Caco-2 (cell line): Measurements from ENCODE around the gene INAVA. TPM values are rescaled to one million over a fixed set of nuclear protein-coding genes. Genes with fewer than 3 reads are reported as not detected.

ENCODE experiments used
- BruUV-seq: library from RNA; stranded (reverse); fragments of 400-500 nt; replicated peaks from 2 replicates; lab custom pipeline; 2021; lab: Mats Ljungman, UMichigan
- CTCF ChIA-PET: fragments of 300-600 bp; sonication (Branson Sonifier 250); formaldehyde crosslinking; loops from one replicate; lab custom pipeline; 2022; ENCODE audit warnings: antibody characterized with exemption; lab: Charles Lee
- POLR2A ChIA-PET: fragments of 300-600 bp; sonication (Branson Sonifier 250); formaldehyde crosslinking; loops from one replicate; lab custom pipeline; 2022; ENCODE audit warnings: antibody characterized with exemption; lab: Charles Lee
- DNase-seq, 2 experiments: peaks; one replicate each; pipeline versions ENCODE4 v3.0.0 to v3.0.0-alpha.2; 2020 to 2022
- H3K27me3 ChIP-seq: replicated peaks from 2 replicates; pipeline ENCODE4 v1.6.0; 2011; ENCODE audit warnings: low read length; ENCODE audit not compliant: control insufficient read depth, insufficient read depth
- H3K36me3 ChIP-seq: 2 replicates; pipeline ENCODE4 v1.5.1; 2011; ENCODE audit warnings: low read length; ENCODE audit not compliant: control insufficient read depth, insufficient read depth
- H3K4me1 ChIP-seq: fragments of 250-450 bp; sonication (Bioruptor Pico); 2 replicates; pipeline ENCODE4 v1.5.1; 2020; ENCODE audit warnings: mild to moderate bottlenecking
- H3K4me3 ChIP-seq: 2 replicates; pipeline ENCODE4 v1.5.1; 2011; ENCODE audit warnings: low read depth, mild to moderate bottlenecking, control low read depth, low read length
- H3K9me3 ChIP-seq: fragments of 250-450 bp; sonication (Bioruptor Pico); 2 replicates; pipeline ENCODE4 v1.5.1; 2020; ENCODE audit warnings: mild to moderate bottlenecking, moderate library complexity
- H3K27ac Mint-ChIP-seq: one replicate; pipeline ENCODE4 v1.8.0; 2022; ENCODE audit warnings: mixed read lengths; ENCODE audit not compliant: unreplicated experiment
- H3K27me3 Mint-ChIP-seq: one replicate; pipeline ENCODE4 v1.8.0; 2022; ENCODE audit warnings: mixed read lengths; ENCODE audit not compliant: insufficient read depth, unreplicated experiment
- H3K36me3 Mint-ChIP-seq: one replicate; pipeline ENCODE4 v1.8.0; 2022; ENCODE audit warnings: mild to moderate bottlenecking, mixed read lengths; ENCODE audit not compliant: insufficient read depth, unreplicated experiment
- H3K4me1 Mint-ChIP-seq: one replicate; pipeline ENCODE4 v1.8.0; 2022; ENCODE audit warnings: low read depth, mixed read lengths; ENCODE audit not compliant: unreplicated experiment
- H3K4me3 Mint-ChIP-seq: one replicate; pipeline ENCODE4 v1.8.0; 2022; ENCODE audit warnings: mild to moderate bottlenecking, moderate library complexity, mixed read lengths; ENCODE audit not compliant: unreplicated experiment
- H3K9me3 Mint-ChIP-seq: one replicate; pipeline ENCODE4 v1.8.0; 2022; ENCODE audit warnings: mixed read lengths; ENCODE audit not compliant: unreplicated experiment
- CTCF ChIP-seq, 2 experiments: fragments of 200-600 bp in 1 of 2; IDR thresholded peaks; 1 replicate in 1 of 2; 2 replicates in 1 of 2; pipeline versions ENCODE4 v1.5.1 to v1.8.0; 2011 to 2022; ENCODE audit warnings: antibody characterized with exemption in 1 of 2, control low read depth in 1 of 2, inconsistent platforms in 1 of 2, low read depth in 1 of 2, low read length in 1 of 2, mild to moderate bottlenecking in 1 of 2, moderate library complexity in 1 of 2; ENCODE audit not compliant: insufficient read depth in 1 of 2, severe bottlenecking in 1 of 2, unreplicated experiment in 1 of 2
- intact Hi-C: fragments of 100-400 bp; cut with micrococcal nuclease; formaldehyde crosslinking; loops from one replicate; pipeline ENCODE4 v1.10.0; 2022; ENCODE audit not compliant: unreplicated experiment
- total RNA-seq: library from RNA; stranded (reverse); gene quantifications from 2 replicates; pipeline ENCODE4 v1.2.3, GENCODE V29; 2022

INAVA gene
- total RNA-seq, 1 experiment from 2014 or later = 123 TPM

DNA sequence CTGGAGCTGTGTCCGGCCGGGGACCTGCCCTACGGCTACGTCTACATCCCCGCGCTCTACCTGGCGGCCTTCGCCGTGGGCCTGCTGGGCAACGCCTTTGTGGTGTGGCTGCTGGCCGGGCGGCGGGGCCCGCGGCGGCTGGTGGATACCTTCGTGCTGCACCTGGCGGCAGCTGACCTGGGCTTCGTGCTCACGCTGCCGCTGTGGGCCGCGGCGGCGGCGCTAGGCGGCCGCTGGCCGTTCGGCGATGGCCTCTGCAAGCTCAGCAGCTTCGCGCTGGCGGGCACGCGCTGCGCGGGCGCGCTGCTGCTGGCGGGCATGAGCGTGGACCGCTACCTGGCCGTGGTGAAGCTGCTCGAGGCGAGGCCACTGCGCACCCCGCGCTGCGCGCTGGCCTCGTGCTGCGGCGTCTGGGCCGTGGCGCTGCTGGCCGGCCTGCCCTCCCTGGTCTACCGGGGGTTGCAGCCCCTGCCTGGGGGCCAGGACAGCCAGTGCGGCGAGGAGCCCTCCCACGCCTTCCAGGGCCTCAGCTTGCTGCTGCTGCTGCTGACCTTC is 21.5 kb upstream of the INAVA start:
- Histone ChIP-seq H3K4me3 (no peak overlapping the region), H3K9me3 (no peaks in the 10 kb centered on the region), H3K36me3 (no peaks in the 10 kb centered on the region), H3K4me1 (no peaks in the 10 kb centered on the region), H3K27me3 (no peaks in the 10 kb centered on the region)
- ChIA-PET CTCF (no interaction called here), POLR2A (no interaction called here)
- Mint-ChIP-seq H3K4me3 (no peak overlapping the region), H3K4me1 (no peaks in the 10 kb centered on the region), H3K36me3 (no peaks in the 10 kb centered on the region), H3K27me3 (no peaks in the 10 kb centered on the region), H3K27ac (no peak overlapping the region), H3K9me3 (no peaks in the 10 kb centered on the region)
- intact Hi-C loops = no loop called here
- TF ChIP-seq CTCF (IDR thresholded peaks at IDR 0.05; ENCODE audit: insufficient read depth in 1 of 2, low read depth in 1 of 2, low read length in 1 of 2, severe bottlenecking in 1 of 2, unreplicated experiment in 1 of 2) = no peak
- BruUV-seq = no TSS peak
- no peak for DNase-seq

GRCh38 chr1:200873671-200874397 is 20.9 kb upstream of the INAVA start:
- H3K4me1 Mint-ChIP-seq = no peaks in the 10 kb centered on the region
- BruUV-seq = no TSS peak
- Histone ChIP-seq H3K27me3 (no peaks in the 10 kb centered on the region), H3K4me1 (no peaks in the 10 kb centered on the region), H3K4me3 (no peak overlapping the region), H3K36me3 (no peaks in the 10 kb centered on the region), H3K9me3 (no peaks in the 10 kb centered on the region)
- H3K27me3 Mint-ChIP-seq = no peaks in the 10 kb centered on the region
- no peak for TF ChIP-seq CTCF (IDR thresholded peaks at IDR 0.05; ENCODE audit: insufficient read depth in 1 of 2, low read depth in 1 of 2, low read length in 1 of 2, severe bottlenecking in 1 of 2, unreplicated experiment in 1 of 2)
- intact Hi-C loops = no loop called here
- DNase-seq = no peak
- H3K4me3 Mint-ChIP-seq = no peak overlapping the region
- CTCF ChIA-PET = interaction anchor here (0.6 kb wide), 1 partner anchor 293 kb away, joined by 3 read pairs; no protein-coding TSS in a partner anchor
- H3K27ac Mint-ChIP-seq = no peak overlapping the region
- no peaks in the 10 kb centered on the region for H3K36me3 Mint-ChIP-seq
- no peaks in the 10 kb centered on the region for H3K9me3 Mint-ChIP-seq
- POLR2A ChIA-PET = no interaction called here

GRCh38 chr1:200874694-200875093 is 20.0 kb upstream of the INAVA start:
- BruUV-seq = no TSS peak
- no peak for TF ChIP-seq CTCF (IDR thresholded peaks at IDR 0.05; ENCODE audit: insufficient read depth in 1 of 2, low read depth in 1 of 2, low read length in 1 of 2, severe bottlenecking in 1 of 2, unreplicated experiment in 1 of 2)
- Mint-ChIP-seq H3K27ac (no peak overlapping the region), H3K9me3 (no peaks in the 10 kb centered on the region), H3K4me3 (no peak overlapping the region), H3K27me3 (no peaks in the 10 kb centered on the region), H3K36me3 (no peaks in the 10 kb centered on the region), H3K4me1 (no peaks in the 10 kb centered on the region)
- Histone ChIP-seq H3K27me3 (no peaks in the 10 kb centered on the region), H3K4me3 (no peak overlapping the region), H3K9me3 (no peaks in the 10 kb centered on the region), H3K36me3 (no peaks in the 10 kb centered on the region), H3K4me1 (no peaks in the 10 kb centered on the region)
- intact Hi-C loops = no loop called here
- DNase-seq = no peak
- ChIA-PET POLR2A (no interaction called here), CTCF (no interaction called here)
